ENCODE results near the gene TTBK1. TPM values are rescaled to one million over a fixed set of nuclear protein-coding genes. Genes with fewer than 3 reads are reported as not detected.

Gene TTBK1
- total and polyA plus RNA-seq, 5 donors = 0.29 to 0.69 (median 0.50) TPM

GRCh38 chr6:43246301-43247113 lies 3.2 kb downstream of the TTBK1 start:
- 15% methylated on average over 27 of the region's 27 CpGs for WGBS
- DNase-seq (peak; percentile 72 to 87 (median 84)), ATAC-seq (peak; percentile 81 to 90)
- Histone ChIP-seq H3K27ac (ENCODE audit: low read length) (no peak overlapping the region), H3K27me3 (ENCODE audit: control insufficient read depth, insufficient read depth) (no peaks in the 10 kb centered on the region), H3K4me1 (ENCODE audit: control insufficient read depth, insufficient read depth, low read length) (no peaks in the 10 kb centered on the region), H3K9me3 (ENCODE audit: control insufficient read depth, low read length) (no peaks in the 10 kb centered on the region), H3K4me3 (ENCODE audit: low read length) (peak overlapping the region; percentile 32)
- intact Hi-C loops (cut with DNase I) = no loop called here

GRCh38 chr6:43247114-43247999 lies 4.1 kb downstream of the TTBK1 start:
- intact Hi-C loops (cut with DNase I) = no loop called here
- H3K27ac ChIP-seq (ENCODE audit: low read length) = no peak overlapping the region
- no peaks in the 10 kb centered on the region for H3K27me3 ChIP-seq (ENCODE audit: control insufficient read depth, insufficient read depth)
- peak overlapping the region; percentile 32 for H3K4me3 ChIP-seq (ENCODE audit: low read length)
- no peaks in the 10 kb centered on the region for H3K9me3 ChIP-seq (ENCODE audit: control insufficient read depth, low read length)
- peak; percentile 79 to 91 (median 90) for DNase-seq
- no peaks in the 10 kb centered on the region for H3K4me1 ChIP-seq (ENCODE audit: control insufficient read depth, insufficient read depth, low read length)
- 3% methylated on average over 46 of the region's 46 CpGs for WGBS
- peak; percentile 96 for ATAC-seq

DNA sequence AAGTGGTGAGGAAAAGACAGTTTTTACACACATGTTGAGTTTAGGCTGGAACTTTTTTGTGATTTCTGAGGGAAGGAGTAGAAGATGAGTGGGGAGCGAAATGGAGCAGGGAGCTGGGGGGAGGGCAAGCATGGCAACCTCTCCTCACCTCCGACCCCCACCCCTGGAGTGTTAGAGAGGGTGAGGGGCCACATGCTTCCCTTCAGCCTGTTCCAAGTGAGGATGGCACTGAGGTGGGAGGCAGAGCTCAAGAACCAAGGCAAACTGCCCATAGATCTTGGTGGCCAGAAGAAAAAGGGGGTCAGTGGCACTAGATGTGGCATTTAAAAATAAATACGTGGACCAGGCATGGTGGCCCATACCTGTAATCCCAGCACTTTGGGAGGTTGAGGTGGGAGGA lies 4.8 kb downstream of the TTBK1 start:
- no peak overlapping the region for H3K27ac ChIP-seq (ENCODE audit: low read length)
- H3K4me3 ChIP-seq (ENCODE audit: low read length) = no peak overlapping the region
- DNase-seq (no peak), ATAC-seq (no peak)
- no peaks in the 10 kb centered on the region for H3K4me1 ChIP-seq (ENCODE audit: control insufficient read depth, insufficient read depth, low read length)
- 74% methylated on average over 3 of the region's 3 CpGs for WGBS
- H3K27me3 ChIP-seq (ENCODE audit: control insufficient read depth, insufficient read depth) = no peaks in the 10 kb centered on the region
- H3K9me3 ChIP-seq (ENCODE audit: control insufficient read depth, low read length) = no peaks in the 10 kb centered on the region
- intact Hi-C loops (cut with DNase I) = no loop called here

DNA sequence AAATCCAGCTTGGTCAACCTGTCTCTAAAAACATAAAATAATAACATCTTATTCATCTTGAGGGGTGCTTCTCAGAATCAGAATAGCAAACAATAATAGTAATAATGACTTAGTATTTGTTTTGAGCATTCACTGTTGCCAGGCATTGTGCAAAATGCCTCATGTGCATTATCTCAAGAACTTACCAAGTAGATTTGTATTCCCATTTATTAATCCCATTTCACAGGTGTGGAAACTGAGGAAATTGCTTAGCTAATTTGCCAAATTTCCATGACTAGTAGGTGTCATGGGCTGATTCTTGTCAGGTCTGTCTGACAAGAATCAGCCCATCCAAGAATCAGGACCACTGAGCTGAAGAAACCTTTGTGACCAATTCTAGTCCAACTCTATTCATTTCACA lies 5.5 kb downstream of the TTBK1 start:
- Histone ChIP-seq H3K27me3 (ENCODE audit: control insufficient read depth, insufficient read depth) (no peaks in the 10 kb centered on the region), H3K9me3 (ENCODE audit: control insufficient read depth, low read length) (no peaks in the 10 kb centered on the region), H3K4me3 (ENCODE audit: low read length) (no peak overlapping the region), H3K4me1 (ENCODE audit: control insufficient read depth, insufficient read depth, low read length) (no peaks in the 10 kb centered on the region), H3K27ac (ENCODE audit: low read length) (no peak overlapping the region)
- ATAC-seq = no peak
- intact Hi-C loops (cut with DNase I) = no loop called here
- DNase-seq = no peak

DNA sequence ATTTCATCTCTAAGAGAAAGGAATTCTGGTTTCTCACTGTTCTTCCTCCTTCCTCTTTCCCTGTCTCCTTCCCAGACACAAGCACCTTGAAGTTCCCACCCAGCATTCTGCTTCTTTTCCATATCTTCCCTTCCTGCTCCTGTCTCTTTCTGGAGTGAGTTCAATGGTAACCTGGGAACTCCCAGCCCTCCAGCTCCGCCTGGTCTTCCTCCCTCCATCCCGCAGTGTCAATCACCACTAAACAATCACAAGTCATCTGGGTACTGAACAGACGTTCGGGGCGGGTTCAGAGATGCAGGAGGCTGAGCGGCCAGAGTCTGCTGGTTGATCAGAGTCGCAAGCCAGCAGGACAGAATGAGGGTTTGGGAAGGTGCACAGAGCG lies 7.7 kb downstream of the TTBK1 start:
- Histone ChIP-seq H3K27me3 (ENCODE audit: control insufficient read depth, insufficient read depth) (no peaks in the 10 kb centered on the region), H3K9me3 (ENCODE audit: control insufficient read depth, low read length) (no peaks in the 10 kb centered on the region), H3K4me3 (ENCODE audit: low read length) (no peak overlapping the region), H3K4me1 (ENCODE audit: control insufficient read depth, insufficient read depth, low read length) (no peaks in the 10 kb centered on the region), H3K27ac (ENCODE audit: low read length) (no peak overlapping the region)
- WGBS = 27% methylated on average over 8 of the region's 8 CpGs
- intact Hi-C loops (cut with DNase I) = no loop called here
- DNase-seq = no peak
- ATAC-seq = no peak

DNA sequence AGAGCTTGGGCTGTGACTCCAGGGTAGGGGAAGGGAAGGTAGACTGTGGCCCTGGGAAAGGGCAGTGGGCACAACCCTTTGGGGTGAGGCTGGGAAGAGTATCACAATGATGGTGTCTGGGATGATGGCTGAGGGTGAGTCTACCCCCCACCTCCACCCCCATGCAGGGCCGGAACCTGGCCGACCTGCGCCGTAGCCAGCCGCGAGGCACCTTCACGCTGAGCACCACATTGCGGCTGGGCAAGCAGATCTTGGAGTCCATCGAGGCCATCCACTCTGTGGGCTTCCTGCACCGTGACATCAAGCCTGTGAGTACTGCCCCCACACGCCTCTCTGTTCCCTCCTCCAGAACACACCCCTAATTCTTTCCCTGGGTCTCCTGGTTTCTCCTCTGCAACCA lies 10.1 kb downstream of the TTBK1 start:
- Histone ChIP-seq H3K4me3 (ENCODE audit: low read length) (no peak overlapping the region), H3K9me3 (ENCODE audit: control insufficient read depth, low read length) (no peaks in the 10 kb centered on the region), H3K27me3 (ENCODE audit: control insufficient read depth, insufficient read depth) (no peaks in the 10 kb centered on the region), H3K4me1 (ENCODE audit: control insufficient read depth, insufficient read depth, low read length) (no peaks in the 10 kb centered on the region), H3K27ac (ENCODE audit: low read length) (no peak overlapping the region)
- no peak for ATAC-seq
- intact Hi-C loops (cut with DNase I) = no loop called here
- DNase-seq = no peak
- WGBS = 93% methylated on average over 11 of the region's 11 CpGs

- intact Hi-C loops (cut with DNase I) = no loop called here
These were observed 11.0 kb downstream of the TTBK1 start for GRCh38 chr6:43254138-43254817.

DNA sequence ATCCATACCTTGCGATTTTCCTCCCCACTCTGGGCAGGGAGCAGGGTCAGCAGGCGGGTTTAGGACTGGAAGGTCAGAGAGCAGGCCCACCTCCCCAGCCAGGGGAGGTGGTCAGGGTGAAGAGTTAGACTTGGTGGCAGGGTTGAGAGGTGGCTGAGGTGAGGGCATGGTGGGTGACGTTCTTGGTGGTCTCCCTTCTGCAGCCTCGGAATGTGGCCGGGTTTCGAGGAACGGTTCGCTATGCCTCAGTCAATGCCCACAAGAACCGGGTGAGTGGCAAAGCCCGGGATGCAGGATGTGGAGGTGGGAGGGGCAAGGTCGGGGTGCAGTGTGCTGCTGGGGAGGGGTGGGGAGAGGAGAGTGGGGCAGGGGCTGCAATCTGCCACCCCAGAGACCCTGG lies 11.6 kb downstream of the TTBK1 start:
- Histone ChIP-seq H3K9me3 (ENCODE audit: control insufficient read depth, low read length) (no peaks in the 10 kb centered on the region), H3K27me3 (ENCODE audit: control insufficient read depth, insufficient read depth) (no peaks in the 10 kb centered on the region), H3K4me1 (ENCODE audit: control insufficient read depth, insufficient read depth, low read length) (no peaks in the 10 kb centered on the region), H3K4me3 (ENCODE audit: low read length) (no peak overlapping the region), H3K27ac (ENCODE audit: low read length) (no peak overlapping the region)
- no peak for DNase-seq
- WGBS = 79% methylated on average over 11 of the region's 11 CpGs
- no peak for ATAC-seq
- intact Hi-C loops (cut with DNase I) = no loop called here

More at GRCh38 chr6:43254138-43254817, 11.0 kb downstream of the TTBK1 start:
- 84% methylated on average over 15 of the region's 15 CpGs for WGBS
- ATAC-seq (peak in 1 of 2 donors; percentile 9), DNase-seq (no peak)
- no peaks in the 10 kb centered on the region for H3K27me3 ChIP-seq (ENCODE audit: control insufficient read depth, insufficient read depth)
- H3K9me3 ChIP-seq (ENCODE audit: control insufficient read depth, low read length) = no peaks in the 10 kb centered on the region
- H3K27ac ChIP-seq (ENCODE audit: low read length) = no peak overlapping the region
- H3K4me1 ChIP-seq (ENCODE audit: control insufficient read depth, insufficient read depth, low read length) = no peaks in the 10 kb centered on the region
- H3K4me3 ChIP-seq (ENCODE audit: low read length) = no peak overlapping the region

GRCh38 chr6:43255408-43256054 lies 12.2 kb downstream of the TTBK1 start:
- Histone ChIP-seq H3K4me1 (ENCODE audit: control insufficient read depth, insufficient read depth, low read length) (no peaks in the 10 kb centered on the region), H3K27me3 (ENCODE audit: control insufficient read depth, insufficient read depth) (no peaks in the 10 kb centered on the region), H3K4me3 (ENCODE audit: low read length) (no peak overlapping the region), H3K27ac (ENCODE audit: low read length) (no peak overlapping the region), H3K9me3 (ENCODE audit: control insufficient read depth, low read length) (no peaks in the 10 kb centered on the region)
- DNase-seq (no peak), ATAC-seq (no peak)
- intact Hi-C loops (cut with DNase I) = no loop called here
- WGBS = 81% methylated on average over 11 of the region's 11 CpGs

- intact Hi-C loops (cut with DNase I) = no loop called here
- no peaks in the 10 kb centered on the region for H3K9me3 ChIP-seq (ENCODE audit: control insufficient read depth, low read length)
- no peaks in the 10 kb centered on the region for H3K4me1 ChIP-seq (ENCODE audit: control insufficient read depth, insufficient read depth, low read length)
- ATAC-seq = no peak
- H3K27me3 ChIP-seq (ENCODE audit: control insufficient read depth, insufficient read depth) = no peaks in the 10 kb centered on the region
- no peak for DNase-seq
- WGBS = 78% methylated on average over 9 of the region's 9 CpGs
- no peak overlapping the region for H3K4me3 ChIP-seq (ENCODE audit: low read length)
- no peak overlapping the region for H3K27ac ChIP-seq (ENCODE audit: low read length)
These were observed 13.5 kb downstream of the TTBK1 start for GRCh38 chr6:43256670-43257366.

All from right cardiac atrium (tissue), 5 donors.